RCC 7860 (cell line): ENCODE results near the gene HDAC11.
"Not testable (repeated sequence)": the region's sequence is repeated elsewhere in the genome, so short reads cannot be mapped to it uniquely, and the experiment has no call there.

ENCODE experiments used
- DNase-seq: peaks from one replicate; pipeline ENCODE4 v3.0.0-alpha.2; 2015; ENCODE audit warnings: low spot score
- FAIRE-seq: peaks from 2 replicates; lab custom pipeline; 2012; peaks lifted over from hg19 to GRCh38; lab: Jason Lieb, UNC

The HDAC11 gene

DNA sequence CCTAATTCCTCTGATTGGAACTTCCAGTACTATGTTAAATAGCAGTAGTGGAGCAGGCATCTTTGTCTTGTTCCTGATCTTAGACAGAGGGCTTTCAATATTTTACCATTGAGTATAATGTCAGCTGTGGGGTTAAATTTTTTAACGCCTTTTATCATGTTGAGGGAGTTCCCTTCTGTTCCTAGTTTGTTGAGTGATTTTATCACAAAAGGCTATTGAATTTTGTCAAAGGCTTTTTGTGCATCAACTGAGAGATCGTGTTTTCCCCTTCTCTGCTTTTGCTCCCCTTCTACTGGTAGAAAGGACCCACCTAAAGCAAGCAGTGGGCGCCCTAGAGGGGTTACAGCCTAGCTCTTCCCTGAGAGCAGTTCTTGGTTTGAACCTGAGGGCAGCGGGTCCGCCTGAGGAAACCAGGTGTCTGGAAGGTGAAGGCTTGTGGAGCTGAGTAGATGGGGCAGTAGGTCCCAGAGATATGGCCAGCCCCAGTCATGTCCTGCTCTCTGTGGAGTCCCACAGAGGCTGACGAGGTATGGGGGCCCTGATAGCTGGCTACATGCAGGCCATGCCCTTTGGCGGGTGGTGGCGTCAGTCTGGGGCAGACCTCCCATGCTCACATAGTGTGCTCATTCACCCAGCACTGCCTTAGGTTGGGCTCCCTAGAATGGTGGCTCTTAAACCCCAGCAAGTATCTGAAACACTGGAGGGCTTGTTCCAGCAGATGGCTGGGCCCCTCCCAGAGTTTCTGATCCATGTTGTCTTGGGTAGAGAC is 11.3 kb downstream of the HDAC11 start:
- FAIRE-seq = no peak
- no peak for DNase-seq

DNA sequence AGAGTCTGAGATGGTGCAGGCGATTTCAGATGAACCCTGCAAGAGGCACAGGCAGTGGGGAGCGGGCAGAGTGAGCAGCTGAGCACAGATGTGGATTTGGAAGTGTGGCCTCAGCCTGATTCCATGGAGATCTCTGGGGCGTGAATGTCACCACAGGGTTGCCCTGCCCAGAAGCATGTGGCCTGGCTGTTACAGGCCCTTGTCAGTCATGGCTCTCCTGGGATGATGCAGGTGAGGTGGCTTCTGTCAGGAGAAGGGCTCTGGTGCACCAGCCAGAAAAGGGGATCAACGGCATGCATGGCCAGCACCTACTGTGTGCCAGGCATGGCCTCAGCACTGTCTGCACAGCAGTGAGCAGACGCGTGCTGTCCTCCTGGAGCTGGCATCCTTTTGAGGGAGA is 11.9 kb downstream of the HDAC11 start:
- no peak for DNase-seq

DNA sequence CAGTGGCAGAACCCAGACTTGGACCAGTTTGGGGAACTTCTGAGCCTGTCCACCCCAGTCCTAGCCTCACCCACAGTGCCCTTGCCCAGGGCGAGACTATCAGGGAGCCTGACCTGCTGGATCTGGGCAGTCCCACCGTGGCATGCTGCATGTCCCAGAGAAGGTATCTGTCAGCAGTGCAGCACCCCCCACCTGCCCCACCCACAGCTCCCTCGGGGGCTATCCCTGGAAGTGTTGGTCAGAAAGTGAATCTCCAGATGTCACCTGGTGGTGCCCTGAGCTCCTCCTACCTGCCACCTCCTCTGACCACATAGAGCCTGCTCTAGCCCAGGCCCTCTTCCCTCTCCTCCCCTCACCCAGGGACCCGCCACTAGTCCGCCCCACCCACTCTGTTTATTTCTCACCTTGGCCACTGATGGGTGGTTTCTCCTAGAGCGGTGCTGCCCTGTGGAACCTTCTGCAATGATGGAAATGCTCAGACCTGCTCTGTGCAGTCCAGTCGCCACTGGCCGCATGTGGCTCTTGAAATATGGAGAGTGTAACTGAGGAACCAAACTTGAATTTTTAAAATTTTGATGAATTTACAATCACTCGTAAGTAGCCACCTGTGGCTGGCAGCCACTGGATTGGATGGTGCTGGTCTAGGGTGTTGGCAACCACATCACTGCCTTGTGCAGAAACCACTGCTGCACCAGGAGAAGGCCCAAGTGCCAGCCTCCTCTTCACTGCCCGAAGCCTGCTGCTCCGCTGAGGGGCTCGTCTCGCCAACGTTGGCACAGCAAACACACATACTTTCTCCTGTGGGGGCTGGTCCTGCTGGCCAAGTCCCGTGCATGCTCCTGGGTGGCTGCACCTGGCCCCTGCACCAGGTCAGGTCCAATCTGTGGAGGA is 13.1 kb downstream of the HDAC11 start:
- DNase-seq = no peak
- FAIRE-seq = no peak

More for the DNA sequence above, 11.9 kb downstream of the HDAC11 start:
- no peak for FAIRE-seq

DNA sequence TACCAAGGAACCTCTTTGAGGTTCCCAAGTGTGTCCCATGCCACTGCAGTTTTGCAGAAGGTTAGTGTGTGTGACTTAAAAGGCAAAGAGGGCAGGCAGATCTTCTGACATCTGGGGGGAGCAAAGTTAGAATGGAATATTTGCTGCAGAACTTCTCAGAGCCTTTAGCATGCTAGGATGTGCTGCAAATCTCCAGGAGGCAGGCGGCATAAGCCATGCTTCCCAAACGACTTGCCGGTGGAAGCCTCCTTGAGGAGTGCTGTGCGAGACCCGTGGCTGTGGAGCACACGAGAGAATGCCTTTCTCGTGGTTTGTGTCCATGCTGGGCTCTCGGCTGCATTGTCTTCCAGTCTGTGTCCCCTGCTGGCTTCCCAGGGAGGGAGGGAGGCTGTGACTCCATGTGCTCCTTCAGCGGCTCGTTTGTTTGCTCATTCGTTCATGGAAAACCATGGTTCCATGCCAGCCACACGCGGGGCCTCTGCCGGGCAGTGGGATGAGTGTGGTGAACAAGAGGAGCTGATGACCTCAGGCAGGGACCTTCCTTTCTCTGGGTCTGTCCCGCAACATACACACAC is 13.8 kb downstream of the HDAC11 start:
- DNase-seq (no peak), FAIRE-seq (no peak)

DNA sequence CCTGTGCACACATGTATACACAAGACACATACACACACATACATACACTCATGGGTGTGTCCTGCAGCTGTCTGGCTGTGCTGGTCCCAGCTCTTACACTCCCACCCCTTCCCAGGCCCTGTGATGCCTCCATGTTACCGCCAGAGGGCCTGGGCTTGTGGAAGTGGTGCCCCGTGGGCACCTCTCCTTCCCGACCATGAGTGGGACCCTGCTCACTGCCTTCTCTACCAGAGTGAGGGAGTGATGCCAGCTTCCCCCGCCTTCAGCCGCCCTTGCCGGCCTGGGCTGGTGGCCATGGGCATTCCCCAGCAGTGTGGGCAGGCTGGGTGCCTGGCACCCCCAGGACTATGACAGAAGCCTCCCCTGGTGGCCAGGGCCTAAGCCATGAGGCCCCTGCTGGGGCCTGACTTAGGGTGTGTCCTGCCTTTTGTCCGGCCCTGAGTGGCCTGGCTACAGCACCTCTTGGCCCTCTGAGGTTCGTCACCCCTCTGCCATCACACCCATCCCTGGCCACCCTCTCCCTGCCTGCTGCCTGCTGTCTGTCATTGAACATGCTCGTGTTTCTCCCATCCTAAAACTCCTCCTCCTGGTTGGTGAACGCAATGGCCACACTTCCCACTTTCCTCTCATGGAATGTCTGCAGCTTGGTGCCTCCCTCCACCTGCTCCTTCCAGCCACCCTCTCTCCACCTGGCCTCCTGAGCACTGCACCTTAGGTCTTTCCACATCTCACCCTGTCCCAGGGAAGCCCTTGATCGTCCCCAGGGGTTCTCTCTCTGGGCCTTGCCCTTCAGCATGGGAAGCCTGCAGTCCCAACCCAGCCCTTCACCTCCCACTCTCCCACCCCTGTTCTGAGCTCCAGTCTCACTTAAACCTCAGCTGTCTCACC is 14.6 kb downstream of the HDAC11 start:
- DNase-seq (no peak), FAIRE-seq (no peak)

DNA sequence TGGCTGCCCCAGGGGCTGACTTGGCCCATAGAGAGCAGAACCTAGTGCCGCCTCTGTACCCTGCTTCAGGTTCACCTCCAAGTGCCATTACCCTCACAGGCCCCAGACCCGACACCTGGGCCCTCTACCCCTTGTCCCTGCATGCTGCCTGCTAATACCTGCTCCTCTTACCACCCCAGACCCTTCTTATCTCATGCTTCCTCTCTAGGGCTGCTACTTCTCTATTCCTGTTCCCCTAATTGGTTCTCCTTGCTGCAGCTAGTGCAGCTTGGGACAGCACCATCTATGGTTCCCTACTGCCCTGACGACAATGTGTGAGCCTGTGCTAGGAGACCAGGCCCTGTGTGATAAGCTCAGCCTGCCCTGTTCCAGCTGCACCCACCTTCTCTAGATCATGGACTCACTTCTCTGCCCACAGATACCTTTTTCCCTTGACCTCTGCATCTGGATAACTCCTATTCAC is 15.3 kb downstream of the HDAC11 start:
- FAIRE-seq (no peak), DNase-seq (no peak)

DNA sequence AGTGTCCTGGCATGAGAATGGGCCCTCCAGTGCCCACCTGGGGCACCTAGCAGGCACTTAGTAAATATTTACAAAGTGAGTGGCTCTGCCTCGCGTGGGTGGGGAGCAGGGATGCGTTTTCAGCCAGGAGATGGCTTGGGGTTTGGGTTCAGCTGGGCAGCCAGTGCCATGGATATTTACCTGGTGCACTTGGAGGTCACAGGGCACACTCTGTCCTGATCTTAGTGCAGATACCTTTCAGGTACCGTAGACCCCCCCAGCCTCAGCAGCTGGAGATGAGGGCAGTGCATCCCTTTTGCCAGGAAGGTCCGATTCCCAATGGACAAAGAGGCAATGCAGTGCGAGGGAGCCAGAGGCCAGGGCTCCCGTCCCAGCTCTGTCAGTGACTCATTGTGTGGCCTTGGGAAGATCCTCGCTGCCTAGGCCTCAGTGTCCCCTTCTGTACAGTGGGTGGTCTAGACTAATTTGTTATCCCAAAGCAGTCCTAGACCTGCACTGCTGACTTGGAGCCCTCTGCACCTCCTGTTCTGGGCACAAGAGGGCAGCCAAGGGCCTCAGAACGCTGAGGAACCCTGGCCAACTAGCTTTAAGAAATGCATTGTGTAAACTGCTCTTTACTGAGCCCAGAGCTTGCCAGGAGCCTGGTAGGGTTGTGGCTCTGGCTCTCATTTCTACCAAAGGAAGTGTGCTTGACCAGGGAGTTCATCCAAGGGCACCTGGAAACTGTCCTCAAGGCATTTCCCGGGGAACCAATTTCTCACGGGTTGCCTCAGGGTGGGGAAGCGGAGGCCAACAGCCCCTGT is 16.0 kb downstream of the HDAC11 start:
- FAIRE-seq (no peak), DNase-seq (peak; percentile 48)

DNA sequence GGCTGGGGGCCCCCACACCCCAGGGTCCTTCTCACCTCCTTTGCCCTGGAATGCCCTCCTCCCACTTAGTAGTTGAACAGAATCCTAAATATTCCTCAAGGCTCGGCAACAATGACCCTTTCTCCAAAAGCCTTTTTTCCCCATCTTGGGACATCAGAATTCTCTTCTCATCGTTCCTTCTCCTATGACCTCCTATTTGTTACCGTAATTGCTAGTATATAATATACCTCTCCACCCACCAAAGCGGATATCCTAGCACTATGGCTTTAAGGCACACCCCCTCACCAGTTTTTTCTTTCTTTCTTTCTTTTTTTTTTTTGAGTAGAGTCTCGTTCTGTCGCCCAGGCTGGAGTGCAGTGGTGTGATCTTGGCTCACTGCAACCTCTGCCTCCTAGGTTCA is 16.8 kb downstream of the HDAC11 start:
- DNase-seq (no peak), FAIRE-seq (no peak)

DNA sequence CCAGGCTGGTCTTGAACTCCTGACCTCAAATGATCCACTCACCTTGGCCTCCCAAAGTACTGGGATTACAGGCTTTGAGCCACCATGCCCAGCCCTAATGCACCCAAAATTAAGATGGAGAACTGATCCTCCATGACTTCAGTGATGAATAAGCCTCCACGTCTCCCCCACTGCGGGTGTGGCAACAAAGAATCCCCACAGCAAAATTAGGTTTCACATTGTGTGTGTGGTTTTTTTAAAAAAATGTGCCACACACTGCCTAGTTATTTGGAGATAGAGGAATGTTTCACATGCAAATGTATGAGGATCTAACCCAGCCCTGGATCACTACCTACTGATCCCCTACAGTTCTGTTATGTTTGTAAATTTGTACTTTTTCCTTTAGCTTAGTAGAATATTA is 17.3 kb downstream of the HDAC11 start:
- DNase-seq = no peak
- FAIRE-seq = no peak

DNA sequence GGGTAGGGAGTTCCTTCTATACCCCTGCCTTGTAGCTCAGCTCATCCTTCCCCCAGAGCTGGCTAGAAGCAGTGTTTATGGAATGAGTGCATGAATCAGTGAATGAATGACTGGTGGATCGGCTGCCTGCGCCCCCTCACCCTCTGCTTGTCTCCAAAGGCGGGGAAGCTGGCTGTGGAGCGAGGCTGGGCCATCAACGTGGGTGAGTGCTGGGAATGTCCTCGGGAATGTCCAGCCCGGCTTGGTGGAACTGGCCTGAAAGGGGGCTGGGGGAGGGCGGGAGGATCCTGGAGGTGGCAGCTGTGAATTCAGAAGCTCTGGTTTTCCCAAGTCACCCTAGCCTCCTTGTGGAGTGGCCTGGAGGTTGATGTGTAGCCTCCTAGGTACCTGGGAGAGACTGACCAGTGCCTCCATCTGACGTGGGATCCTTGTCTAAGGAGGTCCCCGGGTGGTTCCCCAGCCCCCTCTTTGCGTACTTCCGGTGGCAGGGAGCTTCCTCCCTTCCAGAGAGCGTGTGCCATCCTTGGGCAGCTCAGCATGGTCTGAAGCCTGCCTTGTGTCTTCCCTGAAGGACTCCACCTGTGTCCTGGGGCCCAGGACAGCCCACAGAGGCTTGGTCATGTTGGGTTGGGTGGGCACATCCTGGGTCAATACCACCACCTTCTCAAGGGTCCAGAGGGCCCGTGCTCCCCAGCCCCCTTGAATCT is 18.4 kb downstream of the HDAC11 start:
- DNase-seq (no peak), FAIRE-seq (no peak)

DNA sequence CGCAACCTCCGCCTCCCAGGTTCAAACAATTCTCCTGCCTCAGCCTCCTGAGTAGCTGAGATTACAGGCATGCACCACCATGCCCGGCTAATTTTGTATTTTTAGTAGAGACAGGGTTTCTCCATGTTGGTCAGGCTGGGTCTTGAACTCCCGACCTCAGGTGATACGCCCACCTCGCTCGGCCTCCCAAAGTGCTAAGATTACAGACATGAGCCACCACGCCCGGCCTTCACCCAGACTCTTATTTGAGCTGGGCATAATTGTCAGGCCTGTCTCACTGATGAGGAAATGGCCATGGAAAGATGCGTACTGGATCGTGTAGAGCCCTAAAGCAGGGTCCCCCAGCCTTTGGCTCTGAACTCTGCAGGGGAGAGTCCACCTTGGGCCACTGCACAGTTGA is 19.1 kb downstream of the HDAC11 start:
- DNase-seq, FAIRE-seq: not testable (repeated sequence)

DNA sequence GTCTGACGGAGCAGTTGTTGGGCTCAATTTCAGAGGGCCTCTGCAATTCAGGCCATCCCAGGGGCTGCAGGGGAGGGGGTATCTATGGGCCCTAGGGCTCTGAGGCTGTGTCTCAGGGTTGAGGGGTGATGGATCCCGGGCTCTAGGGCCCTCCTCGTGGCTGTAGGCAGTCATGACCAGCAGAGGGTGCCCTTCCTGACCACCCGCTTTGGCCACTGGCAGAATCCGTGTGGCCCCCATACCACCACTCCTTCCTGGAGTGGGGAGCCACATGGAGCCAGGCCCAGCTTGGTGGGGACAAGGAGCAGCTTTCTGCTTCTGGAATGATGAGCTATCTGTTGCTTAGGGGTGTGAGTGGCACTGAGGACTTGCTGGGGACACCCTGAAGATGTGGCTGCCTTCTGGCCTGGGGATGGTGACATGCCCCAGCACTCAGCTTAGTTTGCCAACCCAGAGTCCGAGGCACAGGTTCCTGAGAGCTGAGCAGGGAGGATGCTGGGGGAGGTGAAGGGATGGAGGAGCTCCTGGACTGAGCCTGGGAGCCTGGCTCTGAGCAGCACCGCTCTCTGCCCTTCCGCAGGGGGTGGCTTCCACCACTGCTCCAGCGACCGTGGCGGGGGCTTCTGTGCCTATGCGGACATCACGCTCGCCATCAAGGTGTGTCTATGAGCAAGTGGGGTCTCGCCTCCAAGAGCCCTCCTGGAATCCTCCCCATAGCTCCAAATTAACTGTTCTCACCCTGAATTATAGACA is 20.2 kb downstream of the HDAC11 start:
- DNase-seq = no peak
- no peak for FAIRE-seq

DNA sequence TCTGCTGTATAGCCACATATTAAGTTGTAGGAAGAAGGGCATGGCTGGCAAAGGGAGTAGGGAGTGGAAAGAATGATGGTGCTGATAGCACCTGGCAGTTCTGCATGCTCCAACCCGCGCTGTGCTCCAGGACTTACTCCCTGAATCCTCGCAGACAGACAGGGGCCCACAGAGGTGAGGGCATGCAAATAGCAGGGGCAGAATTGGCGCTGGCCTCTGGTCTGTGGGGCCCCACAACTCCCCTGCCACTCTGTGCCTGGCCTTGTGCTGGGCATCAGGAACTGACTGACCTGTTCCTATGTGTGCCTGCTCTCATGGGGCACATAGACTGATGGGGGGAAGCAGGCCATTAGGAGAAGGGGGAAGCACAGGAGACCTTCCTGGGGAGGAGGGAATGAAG is 20.9 kb downstream of the HDAC11 start:
- FAIRE-seq (no peak), DNase-seq (no peak)

DNA sequence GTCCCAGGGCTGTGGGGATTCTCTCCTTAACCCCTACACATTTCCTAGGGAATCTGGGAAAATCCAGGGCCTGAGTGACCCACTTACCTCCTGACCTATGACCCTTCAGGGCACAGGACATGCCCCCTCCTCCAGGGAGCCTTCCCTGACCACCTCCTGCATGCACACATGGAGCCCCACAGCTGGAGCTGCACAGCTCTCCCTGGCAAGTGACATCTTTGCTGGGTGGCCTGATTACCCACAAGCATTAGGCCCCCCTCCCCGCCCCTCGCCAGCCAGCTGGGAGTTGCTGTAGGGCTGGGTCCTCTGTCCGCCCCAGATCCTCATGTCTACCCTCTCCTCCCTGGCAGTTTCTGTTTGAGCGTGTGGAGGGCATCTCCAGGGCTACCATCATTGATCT is 21.4 kb downstream of the HDAC11 start:
- no peak for FAIRE-seq
- no peak for DNase-seq

DNA sequence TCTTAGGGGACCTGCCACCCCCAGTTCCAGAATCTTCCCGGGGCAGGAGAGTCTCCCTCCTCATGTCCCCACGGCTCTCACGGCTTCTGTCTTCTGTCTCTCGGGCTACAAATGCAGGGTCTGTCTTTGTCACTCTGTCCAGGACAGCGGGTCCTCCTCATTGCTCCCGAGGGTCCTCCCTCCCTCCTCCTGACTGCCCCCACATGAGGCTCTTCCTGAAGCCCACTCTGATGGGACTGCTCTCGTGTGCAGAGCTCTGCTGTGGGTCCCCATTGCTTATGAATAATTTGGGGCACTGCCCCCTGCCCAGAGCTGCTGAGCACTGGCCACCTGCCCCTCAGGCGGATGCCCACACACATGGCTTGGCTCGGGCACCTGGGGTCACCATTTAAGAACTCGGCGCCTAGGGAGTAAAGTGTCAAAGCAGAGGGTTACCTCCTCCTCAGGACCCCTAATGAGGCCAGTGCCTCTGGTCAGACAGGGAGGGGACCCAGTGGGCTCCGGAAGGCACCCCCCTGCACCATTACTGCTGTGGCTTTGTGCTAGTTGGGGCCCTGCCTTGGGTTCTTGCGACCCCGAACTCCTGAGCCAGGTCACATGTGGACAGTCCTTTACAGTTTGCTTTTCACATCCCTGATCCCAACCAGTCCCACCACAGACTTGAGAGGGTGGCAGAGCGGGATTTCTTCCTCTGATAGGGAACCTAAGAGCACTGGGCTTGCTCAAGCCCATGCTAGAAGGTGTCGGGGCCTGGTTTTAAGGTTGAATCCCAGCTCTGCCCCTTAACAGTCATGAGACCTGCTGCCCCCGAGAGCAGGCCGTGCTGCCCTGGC is 22.1 kb downstream of the HDAC11 start:
- no peak for FAIRE-seq
- no peak for DNase-seq

DNA sequence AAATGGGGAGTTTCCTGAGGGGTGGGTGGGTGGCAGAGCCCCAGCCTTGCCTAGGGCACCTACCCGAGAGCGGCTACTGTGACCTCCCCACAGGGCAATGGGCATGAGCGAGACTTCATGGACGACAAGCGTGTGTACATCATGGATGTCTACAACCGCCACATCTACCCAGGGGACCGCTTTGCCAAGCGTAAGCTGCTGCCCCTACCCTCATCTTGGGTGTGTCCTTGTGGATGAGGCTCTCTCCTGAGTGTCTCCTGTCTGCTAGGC is 22.6 kb downstream of the HDAC11 start:
- FAIRE-seq (no peak), DNase-seq (no peak)

DNA sequence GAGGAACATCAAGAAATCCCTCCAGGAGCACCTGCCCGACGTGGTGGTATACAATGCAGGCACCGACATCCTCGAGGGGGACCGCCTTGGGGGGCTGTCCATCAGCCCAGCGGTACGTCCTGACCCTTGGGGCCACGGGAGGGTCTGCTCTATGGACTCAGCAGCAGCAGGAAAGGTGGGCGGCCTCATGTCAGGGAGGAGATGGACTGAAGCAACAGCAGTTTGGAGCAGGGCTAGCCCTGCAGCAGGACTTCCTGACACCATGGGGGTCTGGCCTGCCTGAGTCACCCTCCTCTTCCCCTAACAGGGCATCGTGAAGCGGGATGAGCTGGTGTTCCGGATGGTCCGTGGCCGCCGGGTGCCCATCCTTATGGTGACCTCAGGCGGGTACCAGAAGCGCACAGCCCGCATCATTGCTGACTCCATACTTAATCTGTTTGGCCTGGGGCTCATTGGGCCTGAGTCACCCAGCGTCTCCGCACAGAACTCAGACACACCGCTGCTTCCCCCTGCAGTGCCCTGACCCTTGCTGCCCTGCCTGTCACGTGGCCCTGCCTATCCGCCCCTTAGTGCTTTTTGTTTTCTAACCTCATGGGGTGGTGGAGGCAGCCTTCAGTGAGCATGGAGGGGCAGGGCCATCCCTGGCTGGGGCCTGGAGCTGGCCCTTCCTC is 24.2 kb downstream of the HDAC11 start:
- no peak for DNase-seq
- no peak for FAIRE-seq
